ENCODE measurements around the gene ARHGEF33. TPM values are rescaled to one million over a fixed set of nuclear protein-coding genes. Genes with fewer than 3 reads are reported as not detected.

Gene ARHGEF33
- total RNA-seq, 1 donor from 2014 or later = 1.5 TPM

DNA sequence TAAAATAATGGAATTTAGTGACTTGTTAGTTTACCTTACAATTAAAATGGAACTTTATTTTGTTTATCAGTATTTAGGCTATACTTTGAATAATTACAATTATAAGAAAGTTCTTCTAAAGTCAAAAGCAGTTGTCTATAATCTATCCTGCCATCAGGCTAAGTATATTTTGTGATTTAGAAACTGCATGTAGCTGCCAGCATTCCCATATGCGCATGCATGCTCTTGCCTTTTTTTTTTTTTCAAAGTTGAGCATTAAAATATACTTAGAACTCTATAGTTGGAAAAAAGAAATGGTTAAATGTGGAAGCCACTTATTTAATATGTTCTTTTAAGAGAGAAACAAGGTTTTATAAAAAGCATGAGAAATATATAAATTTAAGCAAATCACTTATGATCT lies 99.0 kb downstream of the ARHGEF33 start:
- Histone ChIP-seq H3K27me3 (ENCODE audit: low read depth) (no peaks in the 10 kb centered on the region), H3K9me3 (no peaks in the 10 kb centered on the region), H3K27ac (no peak overlapping the region), H3K4me3 (no peak overlapping the region), H3K4me1 (no peaks in the 10 kb centered on the region), H3K36me3 (peaks cover 83% of the 10 kb centered on the region)
- ATAC-seq (no peak), DNase-seq (no peak)
- intact Hi-C loops (cut with DNase I) = no loop called here
- TF ChIP-seq, protein P1, sequence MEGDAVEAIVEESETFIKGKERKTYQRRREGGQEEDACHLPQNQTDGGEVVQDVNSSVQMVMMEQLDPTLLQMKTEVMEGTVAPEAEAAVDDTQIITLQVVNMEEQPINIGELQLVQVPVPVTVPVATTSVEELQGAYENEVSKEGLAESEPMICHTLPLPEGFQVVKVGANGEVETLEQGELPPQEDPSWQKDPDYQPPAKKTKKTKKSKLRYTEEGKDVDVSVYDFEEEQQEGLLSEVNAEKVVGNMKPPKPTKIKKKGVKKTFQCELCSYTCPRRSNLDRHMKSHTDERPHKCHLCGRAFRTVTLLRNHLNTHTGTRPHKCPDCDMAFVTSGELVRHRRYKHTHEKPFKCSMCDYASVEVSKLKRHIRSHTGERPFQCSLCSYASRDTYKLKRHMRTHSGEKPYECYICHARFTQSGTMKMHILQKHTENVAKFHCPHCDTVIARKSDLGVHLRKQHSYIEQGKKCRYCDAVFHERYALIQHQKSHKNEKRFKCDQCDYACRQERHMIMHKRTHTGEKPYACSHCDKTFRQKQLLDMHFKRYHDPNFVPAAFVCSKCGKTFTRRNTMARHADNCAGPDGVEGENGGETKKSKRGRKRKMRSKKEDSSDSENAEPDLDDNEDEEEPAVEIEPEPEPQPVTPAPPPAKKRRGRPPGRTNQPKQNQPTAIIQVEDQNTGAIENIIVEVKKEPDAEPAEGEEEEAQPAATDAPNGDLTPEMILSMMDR (IDR thresholded peaks at IDR 0.05) = no peak

DNA sequence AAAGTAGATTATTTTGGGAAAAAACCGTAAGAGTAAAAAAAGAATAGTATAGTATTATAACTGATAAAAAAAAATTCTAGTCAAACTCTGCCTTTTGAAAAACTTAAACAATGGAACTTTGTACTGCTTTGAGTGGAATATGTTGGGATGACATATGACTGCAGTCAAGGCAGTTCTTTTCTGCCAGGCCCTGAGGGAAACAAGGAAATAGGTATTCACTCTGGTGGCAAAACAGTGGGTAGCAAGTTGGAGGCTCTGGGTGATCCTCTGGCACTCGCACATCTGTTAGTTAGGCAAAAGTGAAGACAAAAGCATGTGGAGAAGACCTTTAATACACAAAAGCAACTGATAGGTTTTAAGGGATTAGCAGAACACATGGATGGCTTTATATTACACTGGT lies 102.2 kb downstream of the ARHGEF33 start:
- Histone ChIP-seq H3K9me3 (no peaks in the 10 kb centered on the region), H3K27ac (no peak overlapping the region), H3K4me1 (no peaks in the 10 kb centered on the region), H3K36me3 (peaks cover 84% of the 10 kb centered on the region), H3K4me3 (no peak overlapping the region), H3K27me3 (ENCODE audit: low read depth) (no peaks in the 10 kb centered on the region)
- intact Hi-C loops (cut with DNase I) = no loop called here
- DNase-seq = no peak
- no peak for ATAC-seq
- TF ChIP-seq, protein P1 (IDR thresholded peaks at IDR 0.05) = no peak

DNA sequence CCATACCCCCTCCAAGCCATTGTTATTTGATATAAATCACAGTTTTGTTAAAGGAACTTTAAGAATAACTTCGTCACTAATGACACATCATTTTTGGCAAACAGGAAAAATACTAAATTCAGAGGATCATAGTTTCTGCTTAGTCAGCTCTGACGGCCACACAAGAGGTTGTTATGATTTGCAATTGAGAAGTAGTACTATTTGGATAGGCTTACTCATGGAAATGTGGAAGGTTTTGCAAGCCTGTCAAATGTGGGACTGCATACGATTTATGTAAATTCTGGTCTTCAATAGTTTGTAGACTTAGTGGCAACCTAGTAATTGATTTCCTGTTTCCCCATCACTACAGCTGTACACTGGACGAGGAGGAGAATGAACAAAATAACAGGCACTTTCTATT lies 108.1 kb downstream of the ARHGEF33 start:
- Histone ChIP-seq H3K4me3 (no peak overlapping the region), H3K36me3 (peaks cover 95% of the 10 kb centered on the region), H3K27me3 (ENCODE audit: low read depth) (no peaks in the 10 kb centered on the region), H3K9me3 (no peaks in the 10 kb centered on the region), H3K4me1 (no peaks in the 10 kb centered on the region), H3K27ac (no peak overlapping the region)
- no peak for DNase-seq
- intact Hi-C loops (cut with DNase I) = no loop called here
- ATAC-seq = peak; percentile 70 to 74
- TF ChIP-seq, protein P1 (IDR thresholded peaks at IDR 0.05) = no peak

- intact Hi-C loops (cut with DNase I) = no loop called here
Observed at GRCh38 chr2:39000552-39000951, 110.9 kb downstream of the ARHGEF33 start.

DNA sequence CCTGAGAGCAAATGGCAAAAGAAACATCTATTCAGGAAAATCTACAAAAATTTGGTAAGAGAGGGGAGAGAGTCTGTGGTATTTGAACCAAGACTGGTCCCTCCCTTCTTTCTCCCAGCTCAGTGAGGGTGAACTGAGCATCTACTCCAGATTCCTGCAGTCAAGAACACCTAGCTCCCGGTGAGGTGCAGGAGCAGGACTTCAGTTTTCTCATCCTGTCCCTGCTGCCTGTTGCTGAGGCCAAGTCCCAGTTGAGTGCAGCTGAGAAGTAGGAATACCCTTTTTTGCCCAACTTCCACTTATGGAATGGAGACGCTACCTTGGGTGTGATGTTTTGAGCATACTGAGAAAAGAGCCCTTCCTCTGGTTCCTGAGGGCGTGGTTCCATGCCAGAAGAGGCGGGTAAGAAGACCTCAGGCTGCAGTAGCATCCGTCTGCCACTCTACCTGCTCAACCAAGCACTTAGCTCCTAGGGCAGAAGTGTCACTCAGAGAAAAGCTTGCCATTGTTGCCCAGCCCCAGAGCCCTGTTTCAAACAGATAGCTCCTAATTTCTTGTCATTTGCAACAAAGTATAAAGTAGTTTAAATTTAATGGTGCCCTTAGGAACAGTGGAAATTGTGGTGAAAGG lies 118.3 kb downstream of the ARHGEF33 start:
- Histone ChIP-seq H3K36me3 (peaks cover 87% of the 10 kb centered on the region), H3K27ac (no peak overlapping the region), H3K27me3 (ENCODE audit: low read depth) (no peaks in the 10 kb centered on the region), H3K4me3 (no peak overlapping the region), H3K9me3 (no peaks in the 10 kb centered on the region), H3K4me1 (no peaks in the 10 kb centered on the region)
- no peak for DNase-seq
- TF ChIP-seq, protein P1 (IDR thresholded peaks at IDR 0.05) = no peak
- intact Hi-C loops (cut with DNase I) = no loop called here
- no peak for ATAC-seq

More at GRCh38 chr2:39000552-39000951, 110.9 kb downstream of the ARHGEF33 start:
- Histone ChIP-seq H3K27ac (no peak overlapping the region), H3K4me1 (no peaks in the 10 kb centered on the region), H3K27me3 (ENCODE audit: low read depth) (no peaks in the 10 kb centered on the region), H3K4me3 (no peak overlapping the region), H3K36me3 (peaks cover 94% of the 10 kb centered on the region), H3K9me3 (no peaks in the 10 kb centered on the region)
- no peak for DNase-seq
- TF ChIP-seq, protein P1 (IDR thresholded peaks at IDR 0.05) = no peak
- ATAC-seq = no peak

All from lower lobe of right lung (tissue), 2 donors.